ENCODE data around the gene TUBB4A.

TUBB4A gene

DNA sequence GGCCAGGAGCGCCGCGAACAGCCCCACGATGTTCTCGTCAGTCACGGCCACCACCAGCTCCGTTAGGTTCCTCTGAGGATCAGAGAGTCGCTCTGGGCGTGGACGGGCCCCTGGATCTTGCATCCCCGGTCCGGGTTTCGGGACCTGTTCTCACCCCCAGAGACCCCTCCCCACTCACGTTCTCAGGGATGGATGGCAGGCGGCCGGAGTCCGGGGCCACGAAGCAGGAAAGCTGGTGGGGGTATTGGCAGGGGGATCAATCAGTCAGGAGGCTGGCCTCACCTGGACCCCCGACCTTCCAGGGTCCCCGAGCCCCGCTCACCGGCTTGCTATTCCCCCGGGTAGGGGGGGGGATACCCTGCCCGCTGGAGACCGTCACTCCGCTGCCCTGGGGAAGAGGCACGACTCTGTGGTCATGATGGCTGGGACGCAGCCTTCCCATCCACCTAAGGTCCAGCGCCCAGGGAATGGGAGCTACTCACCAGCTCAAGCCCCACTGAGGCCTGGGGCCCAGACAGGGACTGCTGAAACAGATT, 25.1 kb downstream of the TUBB4A start:
- TF ChIP-seq, protein P1, sequence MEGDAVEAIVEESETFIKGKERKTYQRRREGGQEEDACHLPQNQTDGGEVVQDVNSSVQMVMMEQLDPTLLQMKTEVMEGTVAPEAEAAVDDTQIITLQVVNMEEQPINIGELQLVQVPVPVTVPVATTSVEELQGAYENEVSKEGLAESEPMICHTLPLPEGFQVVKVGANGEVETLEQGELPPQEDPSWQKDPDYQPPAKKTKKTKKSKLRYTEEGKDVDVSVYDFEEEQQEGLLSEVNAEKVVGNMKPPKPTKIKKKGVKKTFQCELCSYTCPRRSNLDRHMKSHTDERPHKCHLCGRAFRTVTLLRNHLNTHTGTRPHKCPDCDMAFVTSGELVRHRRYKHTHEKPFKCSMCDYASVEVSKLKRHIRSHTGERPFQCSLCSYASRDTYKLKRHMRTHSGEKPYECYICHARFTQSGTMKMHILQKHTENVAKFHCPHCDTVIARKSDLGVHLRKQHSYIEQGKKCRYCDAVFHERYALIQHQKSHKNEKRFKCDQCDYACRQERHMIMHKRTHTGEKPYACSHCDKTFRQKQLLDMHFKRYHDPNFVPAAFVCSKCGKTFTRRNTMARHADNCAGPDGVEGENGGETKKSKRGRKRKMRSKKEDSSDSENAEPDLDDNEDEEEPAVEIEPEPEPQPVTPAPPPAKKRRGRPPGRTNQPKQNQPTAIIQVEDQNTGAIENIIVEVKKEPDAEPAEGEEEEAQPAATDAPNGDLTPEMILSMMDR (IDR thresholded peaks at IDR 0.05; ENCODE audit: borderline replicate concordance, extremely low read depth, low read length, poor library complexity, severe bottlenecking) = no peak
- TF ChIP-seq EZH2 (IDR thresholded peaks at IDR 0.05; ENCODE audit: borderline replicate concordance, low read depth, low read length, severe bottlenecking) = no peak
- H3K4me3 ChIP-seq (ENCODE audit: low read depth in 1 of 2, low read length in 2 of 2) = no peak overlapping the region
- H3K36me3 ChIP-seq (ENCODE audit: insufficient read depth, low read length) = peaks cover 38% of the 10 kb centered on the region
- H2AFZ ChIP-seq (ENCODE audit: low read depth, low read length) = no peak overlapping the region
- H3K27ac ChIP-seq (ENCODE audit: low read length) = no peak overlapping the region
- peaks cover 18% of the 10 kb centered on the region for H3K79me2 ChIP-seq (ENCODE audit: insufficient read depth, low read length)
- ATAC-seq (ENCODE audit: insufficient read depth, low read depth) (no peak), DNase-seq (no peak)
- H4K20me1 ChIP-seq (ENCODE audit: insufficient read depth, low read length) = no peaks in the 10 kb centered on the region
- H3K27me3 ChIP-seq (ENCODE audit: insufficient read depth, low read length, poor library complexity) = no peaks in the 10 kb centered on the region
- H3K9me3 ChIP-seq (ENCODE audit: insufficient read depth, low read length, severe bottlenecking) = no peaks in the 10 kb centered on the region
- H3K4me1 ChIP-seq (ENCODE audit: insufficient read depth, low read length) = peaks cover 22% of the 10 kb centered on the region
- no peak overlapping the region for H3K9ac ChIP-seq (ENCODE audit: low read depth, low read length)
- no peak overlapping the region for H3K4me2 ChIP-seq (ENCODE audit: insufficient read depth, low read length)

DNA sequence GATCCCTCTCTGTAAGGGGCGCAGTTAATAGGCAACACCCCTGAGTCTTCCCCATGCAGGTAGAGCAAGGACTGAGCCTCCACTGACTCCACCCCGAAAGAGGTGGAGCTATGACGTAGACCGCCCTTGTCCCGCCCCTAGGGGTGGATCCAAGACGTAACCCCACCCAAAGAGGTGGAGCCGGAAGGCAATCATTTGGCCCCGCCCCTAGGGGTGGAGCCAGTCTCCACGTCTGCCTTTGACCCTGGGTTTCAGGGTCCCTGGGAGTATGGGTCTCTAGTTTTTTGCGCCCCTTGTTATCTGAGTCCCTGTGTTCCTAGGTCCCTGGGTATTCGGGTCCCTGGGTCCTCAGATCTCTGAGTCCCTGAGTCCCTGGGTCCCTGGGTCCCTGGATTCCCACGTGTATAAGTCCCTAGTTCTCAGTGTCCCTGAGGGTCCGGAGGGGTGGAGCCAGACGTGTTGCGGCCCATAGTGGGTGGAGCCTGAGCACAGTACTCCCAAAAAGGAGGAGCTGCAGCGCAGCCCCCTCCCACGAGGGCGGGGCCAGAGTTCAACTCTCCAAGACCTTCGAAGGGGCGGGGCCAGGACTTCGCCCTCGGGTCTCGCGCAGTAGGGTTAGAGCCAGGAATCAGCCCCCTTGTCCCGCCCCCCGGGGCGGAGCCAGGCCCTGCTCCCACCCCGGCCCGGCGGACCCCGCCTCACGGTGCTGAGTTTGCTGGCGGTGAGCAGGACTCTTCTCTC, 25.8 kb downstream of the TUBB4A start:
- no peak overlapping the region for H3K4me2 ChIP-seq (ENCODE audit: insufficient read depth, low read length)
- no peaks in the 10 kb centered on the region for H3K27me3 ChIP-seq (ENCODE audit: insufficient read depth, low read length, poor library complexity)
- H2AFZ ChIP-seq (ENCODE audit: low read depth, low read length) = no peak overlapping the region
- H3K9ac ChIP-seq (ENCODE audit: low read depth, low read length) = no peak overlapping the region
- peak; percentile 63 for DNase-seq
- peaks cover 16% of the 10 kb centered on the region for H3K4me1 ChIP-seq (ENCODE audit: insufficient read depth, low read length)
- TF ChIP-seq, protein P1 (IDR thresholded peaks at IDR 0.05; ENCODE audit: borderline replicate concordance, extremely low read depth, low read length, poor library complexity, severe bottlenecking) = no peak
- no peak for TF ChIP-seq EZH2 (IDR thresholded peaks at IDR 0.05; ENCODE audit: borderline replicate concordance, low read depth, low read length, severe bottlenecking)
- H3K9me3 ChIP-seq (ENCODE audit: insufficient read depth, low read length, severe bottlenecking) = no peaks in the 10 kb centered on the region
- peak; percentile 75 for ATAC-seq (ENCODE audit: insufficient read depth, low read depth)
- no peak overlapping the region for H3K4me3 ChIP-seq (ENCODE audit: low read depth in 1 of 2, low read length in 2 of 2)
- H3K36me3 ChIP-seq (ENCODE audit: insufficient read depth, low read length) = peaks cover 38% of the 10 kb centered on the region
- H3K79me2 ChIP-seq (ENCODE audit: insufficient read depth, low read length) = peaks cover 12% of the 10 kb centered on the region
- H4K20me1 ChIP-seq (ENCODE audit: insufficient read depth, low read length) = no peaks in the 10 kb centered on the region
- H3K27ac ChIP-seq (ENCODE audit: low read length) = no peak overlapping the region

DNA sequence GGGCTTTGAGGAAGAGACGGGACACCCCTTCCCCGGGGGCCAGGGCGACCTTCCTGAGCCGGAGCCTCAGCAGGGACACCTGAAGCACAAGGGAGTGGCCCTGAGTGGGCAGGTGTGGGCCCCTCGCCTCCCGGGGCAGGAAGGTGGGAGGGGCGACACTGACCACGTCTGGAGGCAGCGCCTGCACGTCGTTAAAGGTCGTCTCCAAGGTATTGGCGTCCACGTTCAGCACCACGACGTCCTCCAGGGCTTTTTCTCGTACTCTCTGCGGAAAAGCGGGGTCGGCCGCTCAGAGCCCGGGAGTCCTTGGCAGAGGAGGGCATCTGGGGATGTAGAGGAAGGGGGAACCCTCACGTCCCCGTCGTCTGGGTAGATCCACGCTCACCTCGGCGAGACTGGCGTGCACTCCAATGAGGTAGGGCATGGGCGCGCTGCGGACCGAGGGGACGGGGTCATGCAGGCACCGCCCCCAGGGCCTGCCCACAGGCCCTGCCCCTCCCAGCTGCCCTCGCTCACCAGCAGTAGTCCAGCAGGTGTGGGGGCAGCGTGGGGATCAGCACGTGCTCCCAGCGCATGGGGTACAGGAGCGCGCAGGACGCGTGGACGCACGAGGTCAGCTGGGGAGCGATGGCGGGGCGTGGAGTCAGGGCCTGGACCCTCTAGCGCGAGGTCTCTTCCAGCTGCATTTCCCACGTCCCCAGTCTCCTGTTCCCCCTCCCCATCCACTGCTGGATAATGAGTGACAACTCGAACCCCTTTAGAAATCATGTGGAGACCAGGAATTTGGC, 26.6 kb downstream of the TUBB4A start:
- no peak overlapping the region for H2AFZ ChIP-seq (ENCODE audit: low read depth, low read length)
- no peaks in the 10 kb centered on the region for H3K27me3 ChIP-seq (ENCODE audit: insufficient read depth, low read length, poor library complexity)
- H3K9ac ChIP-seq (ENCODE audit: low read depth, low read length) = no peak overlapping the region
- H3K9me3 ChIP-seq (ENCODE audit: insufficient read depth, low read length, severe bottlenecking) = no peaks in the 10 kb centered on the region
- no peak overlapping the region for H3K4me2 ChIP-seq (ENCODE audit: insufficient read depth, low read length)
- ATAC-seq (ENCODE audit: insufficient read depth, low read depth) (no peak), DNase-seq (no peak)
- H4K20me1 ChIP-seq (ENCODE audit: insufficient read depth, low read length) = no peaks in the 10 kb centered on the region
- no peak overlapping the region for H3K4me3 ChIP-seq (ENCODE audit: low read depth in 1 of 2, low read length in 2 of 2)
- H3K36me3 ChIP-seq (ENCODE audit: insufficient read depth, low read length) = peaks cover 38% of the 10 kb centered on the region
- peaks cover 8% of the 10 kb centered on the region for H3K4me1 ChIP-seq (ENCODE audit: insufficient read depth, low read length)
- no peak for TF ChIP-seq EZH2 (IDR thresholded peaks at IDR 0.05; ENCODE audit: borderline replicate concordance, low read depth, low read length, severe bottlenecking)
- TF ChIP-seq, protein P1 (IDR thresholded peaks at IDR 0.05; ENCODE audit: borderline replicate concordance, extremely low read depth, low read length, poor library complexity, severe bottlenecking) = no peak
- peaks cover 6% of the 10 kb centered on the region; the same call in 1 of the 2 replicates for H3K79me2 ChIP-seq (ENCODE audit: insufficient read depth, low read length)
- H3K27ac ChIP-seq (ENCODE audit: low read length) = no peak overlapping the region

Data from DND-41 (cell line).